ACHN (cell line): Measurements from ENCODE around the gene ACOT9.
A peak's percentile ranks its signal among the peaks of the same experiment; 100 is the strongest.
"Not testable (repeated sequence)": the region's sequence is repeated elsewhere in the genome, so short reads cannot be mapped to it uniquely, and the experiment has no call there.

ENCODE experiments used
- DNase-seq: peaks from one replicate; pipeline ENCODE4 v3.0.0-alpha.2; 2015
- in situ Hi-C: cut with HindIII; loops from 2 replicates; pipeline ENCODE4 v1.10.0; 2017; ENCODE audit warnings: low sequenced_read_pairs, low pct_ligation_motif_present, low pct_unique_long_range_greater_than_20kb

The ACOT9 gene

GRCh38 chrX:23727206-23727605 lies 15.9 kb downstream of the ACOT9 start:
- DNase-seq, result no peak

GRCh38 chrX:23726191-23726590 lies 16.9 kb downstream of the ACOT9 start:
- in situ Hi-C loops, result no loop called here
- DNase-seq, result no peak

More at GRCh38 chrX:23727206-23727605, 15.9 kb downstream of the ACOT9 start:
- in situ Hi-C loops, result no loop called here

- DNase-seq, result no peak
- in situ Hi-C loops, result no loop called here
Observed at GRCh38 chrX:23720117-23720677, 22.9 kb downstream of the ACOT9 start.

GRCh38 chrX:23705235-23705634 lies 37.8 kb downstream of the ACOT9 start:
- DNase-seq, result no peak
- in situ Hi-C loops, result loop anchor here (10.0 kb wide), 1 partner anchor 200 kb away; the partner anchor contains the start of genes APOO and CXorf58

- DNase-seq, result no peak
- in situ Hi-C loops, result loop anchor here (10.0 kb wide), 1 partner anchor 200 kb away; the partner anchor contains the start of genes APOO and CXorf58
Observed at GRCh38 chrX:23704673-23705206, 38.3 kb downstream of the ACOT9 start.

- DNase-seq, result no peak
- in situ Hi-C loops, result loop anchor here (10.0 kb wide), 1 partner anchor 205 kb away; the partner anchor contains the start of genes APOO and CXorf58
Observed at GRCh38 chrX:23699636-23700194, 43.4 kb downstream of the ACOT9 start.

GRCh38 chrX:23694606-23695005 lies 48.5 kb downstream of the ACOT9 start:
- in situ Hi-C loops, result no loop called here
- peak; percentile 56 for DNase-seq

- DNase-seq, result no peak
- in situ Hi-C loops, result no loop called here
Observed at GRCh38 chrX:23692166-23692565, 50.9 kb downstream of the ACOT9 start.

- in situ Hi-C loops, DNase-seq: not testable (repeated sequence)
Observed at GRCh38 chrX:23676486-23676885, 66.6 kb downstream of the ACOT9 start.

- no peak for DNase-seq
- in situ Hi-C loops, result no loop called here
Observed at GRCh38 chrX:23673108-23673507, 70.0 kb downstream of the ACOT9 start.

GRCh38 chrX:23670528-23670927 lies 72.5 kb downstream of the ACOT9 start:
- in situ Hi-C loops, result no loop called here
- DNase-seq, result no peak

GRCh38 chrX:23668335-23668734 lies 74.7 kb downstream of the ACOT9 start:
- in situ Hi-C loops, result no loop called here

GRCh38 chrX:23667239-23668177 lies 75.6 kb downstream of the ACOT9 start, which contains the start of gene PRDX4:
Gene PRDX4 (plus strand): TSS chrX:23667493. CDS start chrX:23667571, 78 bp downstream.
- peak; percentile 79 for DNase-seq
- in situ Hi-C loops, result no loop called here

More at GRCh38 chrX:23668335-23668734, 74.7 kb downstream of the ACOT9 start:
- no peak for DNase-seq

- DNase-seq, result no peak
- in situ Hi-C loops, result no loop called here
Observed at GRCh38 chrX:23666282-23666681, 76.8 kb downstream of the ACOT9 start.

GRCh38 chrX:23664496-23664895 lies 78.6 kb downstream of the ACOT9 start:
- no peak for DNase-seq
- in situ Hi-C loops, result no loop called here

GRCh38 chrX:23662853-23663252 lies 80.2 kb downstream of the ACOT9 start:
- in situ Hi-C loops, result no loop called here
- no peak for DNase-seq

- in situ Hi-C loops, result no loop called here
- DNase-seq, result no peak
Observed at GRCh38 chrX:23662187-23662586, 80.9 kb downstream of the ACOT9 start.

GRCh38 chrX:23661671-23662070 lies 81.4 kb downstream of the ACOT9 start:
- DNase-seq, result no peak
- in situ Hi-C loops, result no loop called here

- no peak for DNase-seq
- in situ Hi-C loops, result no loop called here
Observed at GRCh38 chrX:23660766-23661132, 82.3 kb downstream of the ACOT9 start.
